Subcutaneous adipose tissue (tissue), 4 donors: Measurements from ENCODE around the gene SETD5. TPM values are rescaled to one million over a fixed set of nuclear protein-coding genes. Genes with fewer than 3 reads are reported as not detected.

Source experiments
- total RNA-seq, 4 donors: library from RNA; depleted of rRNA; stranded (reverse); fragments of >200 nt; gene quantifications; one replicate each; pipeline ENCODE4 v1.1.0, GENCODE V29; 2016
- TF ChIP-seq, protein P1 (sequence below): fragments of 450-650 bp; IDR thresholded peaks from one replicate; pipeline ENCODE4 v1.5.1; 2016; ENCODE audit warnings: low read depth, mild to moderate bottlenecking, control low read depth, antibody characterized with exemption, moderate library complexity

The SETD5 gene
- total RNA-seq, 4 donors from 2014 or later, result 73.5 to 211 (median 91.7) TPM

DNA sequence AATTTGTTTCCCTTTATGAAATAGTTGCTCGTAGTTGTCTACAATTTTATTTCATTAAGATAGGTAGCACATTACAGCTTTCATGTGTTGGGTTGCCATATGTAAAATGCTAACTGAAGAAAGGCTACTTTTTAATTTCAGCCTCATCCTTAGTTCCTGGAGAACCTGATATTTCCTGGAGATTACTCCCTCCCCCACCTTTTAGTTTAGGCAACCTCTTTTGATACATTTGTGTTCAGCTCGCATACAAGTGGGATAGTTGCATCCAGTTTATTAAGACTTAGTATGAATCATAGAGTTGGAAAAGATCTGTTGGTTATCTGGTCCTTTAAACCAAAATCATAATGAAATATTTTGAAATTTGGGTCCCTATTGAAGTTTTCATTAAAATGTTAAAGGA, 6.0 kb downstream of the SETD5 start:
- TF ChIP-seq, protein P1, sequence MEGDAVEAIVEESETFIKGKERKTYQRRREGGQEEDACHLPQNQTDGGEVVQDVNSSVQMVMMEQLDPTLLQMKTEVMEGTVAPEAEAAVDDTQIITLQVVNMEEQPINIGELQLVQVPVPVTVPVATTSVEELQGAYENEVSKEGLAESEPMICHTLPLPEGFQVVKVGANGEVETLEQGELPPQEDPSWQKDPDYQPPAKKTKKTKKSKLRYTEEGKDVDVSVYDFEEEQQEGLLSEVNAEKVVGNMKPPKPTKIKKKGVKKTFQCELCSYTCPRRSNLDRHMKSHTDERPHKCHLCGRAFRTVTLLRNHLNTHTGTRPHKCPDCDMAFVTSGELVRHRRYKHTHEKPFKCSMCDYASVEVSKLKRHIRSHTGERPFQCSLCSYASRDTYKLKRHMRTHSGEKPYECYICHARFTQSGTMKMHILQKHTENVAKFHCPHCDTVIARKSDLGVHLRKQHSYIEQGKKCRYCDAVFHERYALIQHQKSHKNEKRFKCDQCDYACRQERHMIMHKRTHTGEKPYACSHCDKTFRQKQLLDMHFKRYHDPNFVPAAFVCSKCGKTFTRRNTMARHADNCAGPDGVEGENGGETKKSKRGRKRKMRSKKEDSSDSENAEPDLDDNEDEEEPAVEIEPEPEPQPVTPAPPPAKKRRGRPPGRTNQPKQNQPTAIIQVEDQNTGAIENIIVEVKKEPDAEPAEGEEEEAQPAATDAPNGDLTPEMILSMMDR, result no peak

DNA sequence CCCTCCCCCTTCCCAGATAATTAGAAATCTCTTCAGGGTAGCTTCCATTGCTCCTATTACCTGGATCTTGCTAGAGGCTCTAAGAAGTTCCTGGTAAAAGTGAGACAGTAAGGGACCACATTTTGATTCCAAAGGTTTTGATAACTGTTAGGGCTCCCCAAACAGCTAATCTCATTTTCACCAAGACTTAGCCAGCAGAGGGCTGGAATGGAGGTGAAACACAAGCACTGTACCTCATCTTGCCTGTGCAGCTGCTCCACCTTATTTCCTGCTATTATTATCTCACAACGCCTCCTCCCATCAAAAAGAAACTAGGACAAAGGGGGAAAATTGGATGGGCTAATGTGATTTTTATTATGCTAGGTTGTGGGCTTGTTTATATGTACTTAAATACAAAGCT, 7.3 kb downstream of the SETD5 start:
- TF ChIP-seq, protein P1, result no peak

DNA sequence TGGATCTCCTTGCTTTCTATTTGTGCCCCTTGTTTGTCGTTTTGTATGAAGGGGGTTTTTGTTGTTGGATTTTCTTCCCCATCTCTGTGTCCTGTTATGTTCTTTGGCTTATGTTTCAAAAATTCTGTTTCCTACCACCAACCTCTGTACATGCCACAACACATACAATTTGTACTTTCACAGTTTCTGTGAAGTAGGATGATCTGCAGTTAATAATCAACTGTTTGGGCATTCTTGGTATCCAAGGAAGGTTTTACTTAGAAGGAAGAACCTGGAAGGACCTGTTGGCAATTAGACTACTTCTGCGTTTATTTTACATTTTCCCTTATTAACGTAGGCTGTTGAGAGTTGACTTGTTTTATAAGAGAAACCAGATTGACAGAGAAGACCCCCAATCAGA, 8.3 kb downstream of the SETD5 start:
- TF ChIP-seq, protein P1, result no peak

DNA sequence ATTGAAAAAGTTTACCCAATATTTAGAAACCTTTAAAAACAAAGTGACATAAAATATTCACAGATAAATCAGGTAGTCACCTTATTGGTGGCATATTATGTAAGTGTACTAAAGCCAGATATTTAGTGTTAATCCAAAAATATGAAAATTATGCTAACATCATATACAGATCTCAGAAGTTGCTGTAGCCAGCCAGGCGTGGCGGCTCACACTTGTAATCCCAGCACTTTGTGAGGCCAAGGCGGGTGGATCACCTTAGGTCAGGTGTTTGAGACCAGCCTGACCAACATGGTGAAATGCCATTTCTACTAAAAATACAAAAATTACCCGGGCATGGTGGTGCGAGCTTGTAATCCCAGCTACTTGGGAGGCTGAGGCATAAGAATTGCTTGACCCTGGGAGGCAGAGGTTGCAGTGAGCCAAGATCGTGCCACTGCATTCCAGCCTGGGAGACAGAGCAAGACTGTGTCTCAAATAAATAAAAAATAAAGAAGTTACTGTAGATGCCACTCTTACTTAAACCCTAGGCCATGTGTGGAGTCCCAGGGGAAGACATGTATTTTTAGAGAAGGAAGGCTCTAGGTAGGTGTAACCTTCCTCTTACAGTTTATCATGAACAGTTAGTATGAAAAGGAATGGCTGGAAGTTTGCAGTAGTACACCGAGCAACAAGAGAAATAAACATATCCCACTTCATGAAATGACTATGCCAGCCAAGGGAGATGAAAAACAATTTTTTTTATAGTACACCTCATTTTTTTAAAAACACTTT, 9.6 kb downstream of the SETD5 start:
- TF ChIP-seq, protein P1, result no peak

DNA sequence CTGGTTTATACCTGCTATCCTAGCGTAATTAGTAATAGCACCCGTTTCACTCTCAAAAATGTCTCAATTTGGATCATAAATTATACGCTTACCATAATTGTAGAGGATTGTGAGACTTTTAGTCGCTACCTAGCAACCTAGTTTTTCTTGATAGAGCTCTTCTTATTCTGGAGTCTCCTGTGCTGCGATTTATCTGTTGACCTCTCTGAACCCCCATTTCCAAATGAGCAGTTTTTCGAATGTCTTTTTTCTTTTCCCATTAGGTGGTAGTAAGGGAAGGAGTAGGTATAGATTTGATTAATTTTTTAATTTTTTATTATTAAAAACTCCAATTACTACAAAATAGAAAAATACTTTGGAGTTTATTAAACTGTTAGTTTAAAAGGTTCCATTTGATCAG, 10.6 kb downstream of the SETD5 start:
- TF ChIP-seq, protein P1, result no peak

DNA sequence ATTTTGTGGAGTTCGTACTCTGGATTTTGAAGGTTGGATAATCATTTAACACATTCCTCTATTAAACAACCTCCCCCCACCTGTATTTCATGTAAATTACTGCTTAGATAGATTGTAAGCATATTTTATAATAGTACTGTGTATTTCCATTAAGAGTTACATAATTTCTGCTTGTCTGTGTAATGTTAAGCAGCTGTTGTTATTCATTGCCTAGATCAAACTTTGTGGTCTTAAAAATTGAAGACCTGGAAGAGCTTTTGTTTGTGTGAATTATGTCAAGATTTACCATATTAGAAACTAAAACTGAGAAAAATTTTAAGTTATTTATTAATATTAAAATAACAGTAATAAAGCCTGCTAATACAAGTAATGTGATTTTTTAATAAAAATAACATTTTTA, 11.1 kb downstream of the SETD5 start:
- TF ChIP-seq, protein P1, result no peak

DNA sequence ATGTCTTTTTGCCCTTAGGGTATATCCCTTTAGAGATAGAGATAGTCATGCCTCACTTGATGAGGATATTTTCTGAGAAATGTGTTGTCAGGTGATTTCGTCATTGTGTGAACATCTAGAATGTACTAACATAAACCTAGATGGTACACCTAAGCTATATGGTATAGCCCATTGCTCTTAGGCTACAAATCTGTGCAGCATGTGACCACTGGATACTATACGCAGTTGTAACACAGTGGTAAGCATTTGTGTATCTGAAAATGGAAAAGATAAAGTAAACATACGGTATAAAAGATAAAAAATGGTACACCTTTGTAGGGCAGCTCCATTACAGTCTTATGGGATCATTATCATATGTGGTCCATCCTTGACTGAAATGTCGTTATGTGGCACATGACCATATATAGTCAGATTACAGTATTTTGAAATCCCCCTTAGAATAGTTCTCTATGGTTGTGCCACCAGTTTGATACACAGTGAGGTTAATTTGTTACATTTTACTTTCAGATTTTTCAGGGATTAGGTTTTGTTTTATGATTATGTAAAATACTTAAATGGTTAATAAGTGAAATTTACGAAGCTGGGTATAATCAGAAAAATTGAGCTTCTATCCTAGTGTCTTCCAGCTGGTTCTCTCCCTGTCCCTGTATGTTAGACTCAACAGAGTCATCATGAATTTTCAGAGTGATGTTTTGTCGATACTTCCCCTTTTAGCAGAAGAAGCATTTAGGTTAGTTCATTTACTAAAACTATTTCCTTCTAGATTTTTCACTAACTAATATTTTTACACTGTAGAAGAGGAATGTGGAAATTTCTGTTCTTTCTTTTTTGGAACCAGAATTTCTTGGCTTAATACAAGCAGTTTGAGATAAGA, 12.8 kb downstream of the SETD5 start:
- TF ChIP-seq, protein P1, result no peak
